T-helper 17 cell (primary cell): ENCODE measurements around the gene COP1. TPM values are rescaled to one million over a fixed set of nuclear protein-coding genes. Genes with fewer than 3 reads are reported as not detected.

ENCODE experiments used
- ATAC-seq: fragments of 150-1000 bp; cut with Tn5 transposase; 2 replicates; pipeline ENCODE4 v1.10.0; 2021; ENCODE audit warnings: mild to moderate bottlenecking, moderate library complexity
- DNase-seq, 3 donors: peaks; one replicate each; pipeline versions ENCODE4 v3.0.0 to v3.0.0-alpha.2; 2020 to 2021
- H3K9me3 ChIP-seq: one replicate; pipeline ENCODE4 v1.7.0; 2013; ENCODE audit warnings: low read length, mild to moderate bottlenecking; ENCODE audit not compliant: control insufficient read depth, poor library complexity, severe bottlenecking
- H3K27ac Mint-ChIP-seq: one replicate; pipeline ENCODE4 v1.8.0; 2022; ENCODE audit warnings: mild to moderate bottlenecking, moderate library complexity, mixed read lengths
- H3K27me3 Mint-ChIP-seq: one replicate; pipeline ENCODE4 v1.8.0; 2022; ENCODE audit warnings: mixed read lengths
- H3K36me3 Mint-ChIP-seq: one replicate; pipeline ENCODE4 v1.8.0; 2022; ENCODE audit warnings: low read depth, mixed read lengths
- H3K4me1 Mint-ChIP-seq: one replicate; pipeline ENCODE4 v1.8.0; 2022; ENCODE audit warnings: mild to moderate bottlenecking, mixed read lengths
- H3K4me3 Mint-ChIP-seq: one replicate; pipeline ENCODE4 v1.8.0; 2022; ENCODE audit warnings: mild to moderate bottlenecking, moderate library complexity, mixed read lengths
- total RNA-seq, 4 donors: library from RNA in 2 of 4; stranded (reverse) in 2 of 4; gene quantifications; one replicate each; pipeline ENCODE4 v1.2.3 and lab custom pipeline; 2022 to 2026

COP1 gene
- total RNA-seq, 2 donors from 2014 or later: 43.6 to 46.4 TPM

DNA sequence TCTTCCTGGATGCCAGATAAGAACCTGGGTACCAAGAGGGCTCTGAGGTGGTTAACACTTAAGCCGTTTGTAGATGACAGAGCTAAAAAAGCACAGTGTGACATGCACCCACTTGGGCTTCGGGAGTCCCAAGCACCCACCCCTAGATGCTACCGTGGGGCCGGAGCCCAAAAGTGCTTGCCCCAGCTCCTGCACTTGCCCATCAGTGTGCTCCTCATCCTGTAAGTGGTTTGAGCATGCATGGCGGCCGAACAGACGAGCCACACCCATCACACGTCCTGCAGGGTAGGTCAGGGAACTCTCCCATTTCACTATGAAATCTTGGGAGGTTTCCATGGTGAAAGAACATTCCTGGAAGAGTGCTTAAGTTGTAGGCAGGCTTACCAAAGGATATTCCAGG lies 304.8 kb downstream of the COP1 start:
- H3K4me3 Mint-ChIP-seq: no peak overlapping the region
- no peaks in the 10 kb centered on the region for H3K36me3 Mint-ChIP-seq
- H3K9me3 ChIP-seq: no peaks in the 10 kb centered on the region
- H3K27me3 Mint-ChIP-seq: no peaks in the 10 kb centered on the region
- H3K4me1 Mint-ChIP-seq: peaks cover 2% of the 10 kb centered on the region
- H3K27ac Mint-ChIP-seq: no peak overlapping the region
- DNase-seq (no peak), ATAC-seq (no peak)

DNA sequence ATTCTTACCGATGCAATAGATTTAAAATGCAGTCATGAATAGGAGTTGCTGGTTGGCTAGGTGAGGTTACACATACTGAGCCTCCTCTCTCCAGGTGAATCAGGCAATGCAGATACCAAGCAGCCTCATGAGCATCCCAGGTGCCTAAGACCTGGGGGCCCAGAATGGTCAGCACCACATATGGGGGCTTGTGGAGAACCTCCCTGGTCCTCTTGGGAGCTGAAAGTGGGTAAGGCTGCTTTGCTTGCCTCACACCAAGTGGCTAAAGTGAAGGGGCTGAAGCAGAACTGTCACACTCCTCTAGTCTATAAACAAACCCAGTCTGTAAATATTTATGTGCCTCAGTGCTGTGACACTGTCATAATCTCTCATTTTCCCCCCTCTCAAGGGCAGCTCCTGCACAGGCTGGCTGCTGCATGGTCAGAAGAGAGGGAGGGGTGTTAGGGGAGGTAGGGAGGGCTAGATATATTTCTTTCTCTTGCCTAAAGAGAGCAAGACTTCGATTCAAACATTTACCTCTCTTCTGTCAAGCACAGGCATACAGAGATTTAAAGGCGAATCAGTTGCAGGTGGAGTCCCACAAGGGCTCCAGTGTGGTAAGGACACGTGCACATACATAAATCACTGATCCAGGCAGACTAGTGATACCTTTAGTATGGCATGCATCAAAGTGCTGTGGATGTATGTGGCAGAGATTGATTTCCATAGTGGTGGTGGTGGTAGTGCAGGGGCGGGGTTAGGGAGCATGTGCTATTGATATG lies 305.8 kb downstream of the COP1 start:
- ATAC-seq (no peak), DNase-seq (no peak)
- no peak overlapping the region for H3K27ac Mint-ChIP-seq
- no peak overlapping the region for H3K4me3 Mint-ChIP-seq
- no peaks in the 10 kb centered on the region for H3K36me3 Mint-ChIP-seq
- H3K4me1 Mint-ChIP-seq: peaks cover 2% of the 10 kb centered on the region
- H3K9me3 ChIP-seq: no peaks in the 10 kb centered on the region
- no peaks in the 10 kb centered on the region for H3K27me3 Mint-ChIP-seq

DNA sequence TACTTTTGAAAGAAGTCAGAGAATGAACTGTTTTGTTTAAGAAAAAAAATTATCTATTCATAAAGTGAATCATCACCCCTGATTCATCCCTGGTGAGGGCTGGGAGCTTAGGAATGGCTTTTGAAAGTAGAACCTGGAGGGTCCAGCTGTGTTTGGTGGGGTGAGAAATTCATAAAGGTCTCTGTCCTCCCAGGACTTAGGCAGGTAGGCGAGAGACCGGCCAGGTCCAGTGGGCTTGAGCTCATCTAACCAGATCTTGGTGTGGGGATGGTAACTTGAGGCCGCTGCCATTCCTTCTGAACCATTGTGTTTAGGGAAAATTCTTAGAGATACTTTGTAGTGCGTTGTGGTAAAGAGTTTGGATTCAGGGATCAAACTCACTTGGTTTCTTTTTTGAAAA lies 306.9 kb downstream of the COP1 start:
- Mint-ChIP-seq H3K36me3 (no peaks in the 10 kb centered on the region), H3K27ac (no peak overlapping the region), H3K27me3 (no peaks in the 10 kb centered on the region), H3K4me1 (peaks cover 2% of the 10 kb centered on the region), H3K4me3 (no peak overlapping the region)
- DNase-seq: no peak
- no peaks in the 10 kb centered on the region for H3K9me3 ChIP-seq
- no peak for ATAC-seq

DNA sequence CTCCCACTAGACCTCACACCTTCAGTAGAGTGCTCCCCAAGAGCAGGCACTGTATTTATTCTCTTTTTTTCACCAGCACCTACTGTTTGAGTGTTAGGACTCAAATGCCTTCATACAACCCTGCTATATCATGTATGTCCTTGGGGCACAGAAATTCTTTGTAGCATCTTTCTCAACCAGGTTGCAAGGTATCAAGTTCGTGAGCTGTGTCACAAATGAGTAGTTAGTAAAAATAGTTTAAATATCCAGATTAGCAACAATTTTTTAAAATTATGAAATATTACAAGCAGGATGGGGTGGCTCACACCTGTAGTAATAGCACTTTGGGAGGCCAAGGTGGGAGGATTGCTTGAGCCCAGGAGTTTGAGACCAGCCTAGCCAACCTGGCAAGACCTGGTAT lies 311.1 kb downstream of the COP1 start:
- H3K27ac Mint-ChIP-seq: no peak overlapping the region
- no peaks in the 10 kb centered on the region for H3K9me3 ChIP-seq
- no peak for DNase-seq
- no peaks in the 10 kb centered on the region for H3K36me3 Mint-ChIP-seq
- no peak overlapping the region for H3K4me3 Mint-ChIP-seq
- peaks cover 2% of the 10 kb centered on the region for H3K4me1 Mint-ChIP-seq
- ATAC-seq: no peak
- peaks cover 4% of the 10 kb centered on the region for H3K27me3 Mint-ChIP-seq
